M059J (cell line): ENCODE results near the gene WFDC10A. TPM values are rescaled to one million over a fixed set of nuclear protein-coding genes. Genes with fewer than 3 reads are reported as not detected.
"Not testable (repeated sequence)": the region's sequence is repeated elsewhere in the genome, so short reads cannot be mapped to it uniquely, and the experiment has no call there.

Source experiments
- DNase-seq: peaks from one replicate; pipeline ENCODE4 v3.0.0-alpha.2; 2012; ENCODE audit warnings: low read depth
- total RNA-seq: library from RNA; depleted of rRNA; stranded (reverse); fragments of >200 nt; shearing (Covaris generic); gene quantifications from 2 replicates; pipeline ENCODE4 v1.2.3, GENCODE V29; 2014; rRNA removed

The WFDC10A gene
- total RNA-seq, 1 experiment from 2014 or later, result not detected

DNA sequence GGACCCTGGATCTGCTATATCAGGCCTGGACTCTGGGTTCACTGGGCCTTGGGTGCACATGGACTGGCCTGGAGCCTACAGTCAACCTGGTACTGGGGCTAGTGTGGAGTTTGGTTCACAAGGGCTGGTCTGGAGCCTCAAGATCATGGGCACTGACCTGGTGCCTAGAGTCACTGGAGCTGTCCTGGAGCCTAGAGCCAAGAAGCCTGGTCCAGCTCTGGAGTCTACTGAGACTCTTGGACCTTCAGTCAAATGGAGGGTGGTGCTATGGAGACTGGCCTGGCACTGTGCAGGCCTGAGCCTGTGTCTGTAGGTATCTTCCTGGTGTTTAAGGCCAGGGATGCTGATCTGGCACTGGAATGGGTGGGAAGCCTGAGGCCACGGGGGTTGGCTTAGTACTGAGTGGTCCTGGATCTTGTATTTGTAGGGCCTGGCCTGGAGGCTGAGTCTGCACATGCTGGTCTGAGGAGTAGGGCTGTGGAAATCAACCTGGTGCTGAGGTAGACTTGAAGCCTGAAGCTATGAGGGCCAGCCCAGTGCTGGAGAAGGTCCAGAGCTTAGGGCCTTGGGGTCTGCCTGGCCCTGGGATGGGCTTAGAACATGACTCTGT is 18.0 kb downstream of the WFDC10A start:
- DNase-seq, result no peak

DNA sequence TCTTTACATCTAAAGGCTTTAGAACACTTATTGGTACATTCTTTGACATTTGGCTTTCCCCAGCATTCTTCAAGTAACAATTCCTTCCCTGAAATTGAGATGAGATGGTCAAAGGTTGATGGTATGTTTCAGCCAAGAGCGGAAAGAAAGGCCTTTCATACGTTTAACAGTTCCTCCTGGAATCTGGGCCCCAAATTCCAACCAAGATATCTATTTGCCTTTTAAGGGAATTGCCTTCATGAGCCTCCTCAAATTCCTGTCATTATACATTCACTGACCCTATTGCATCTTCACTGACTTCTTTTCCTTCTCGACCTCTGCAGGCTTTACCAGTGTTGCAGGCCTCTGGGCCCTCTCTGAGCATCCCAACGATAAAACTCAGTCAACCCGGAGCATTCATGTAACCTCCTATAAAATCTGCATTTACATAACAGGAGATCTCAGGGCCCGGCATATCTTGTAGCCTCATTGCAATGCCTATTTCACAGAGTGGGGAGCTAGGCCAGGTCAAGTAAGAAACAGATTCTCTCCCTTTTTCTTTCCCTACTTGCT is 19.8 kb downstream of the WFDC10A start:
- DNase-seq, result no peak

DNA sequence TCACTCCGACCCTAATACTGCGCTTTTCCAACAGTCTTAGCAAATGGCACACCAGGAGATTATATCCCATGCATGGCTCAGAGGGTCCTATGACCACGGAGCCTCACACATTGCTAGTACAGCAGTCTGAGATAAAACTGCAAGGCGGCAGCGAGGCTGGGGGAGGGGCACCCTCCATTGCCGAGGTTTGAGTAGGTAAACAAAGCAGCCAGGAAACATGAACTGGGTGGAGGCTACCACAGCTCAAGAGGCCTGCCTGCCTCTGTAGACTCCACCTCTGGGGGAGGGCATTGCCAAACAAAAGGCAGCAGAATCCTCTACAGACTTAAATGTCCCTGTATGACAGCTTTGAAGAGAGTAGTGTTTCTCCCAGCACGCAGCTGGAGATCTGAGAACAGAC is 22.2 kb downstream of the WFDC10A start:
- not testable (repeated sequence) for DNase-seq

DNA sequence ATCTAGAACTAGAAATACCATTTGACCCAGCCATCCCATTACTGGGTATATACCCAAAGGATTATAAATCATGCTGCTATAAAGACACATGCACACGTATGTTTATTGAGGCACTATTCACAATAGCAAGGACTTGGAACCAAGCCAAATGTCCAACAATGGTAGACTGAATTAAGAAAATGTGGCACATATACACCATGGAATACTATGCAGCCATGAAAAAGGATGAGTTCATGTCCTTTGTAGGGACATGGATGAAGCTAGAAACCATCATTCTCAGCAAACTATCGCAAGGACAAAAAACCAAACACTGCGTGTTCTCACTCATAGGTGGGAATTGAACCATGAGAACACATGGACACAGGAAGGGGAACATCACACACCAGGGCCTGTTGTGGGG is 27.5 kb downstream of the WFDC10A start:
- not testable (repeated sequence) for DNase-seq

DNA sequence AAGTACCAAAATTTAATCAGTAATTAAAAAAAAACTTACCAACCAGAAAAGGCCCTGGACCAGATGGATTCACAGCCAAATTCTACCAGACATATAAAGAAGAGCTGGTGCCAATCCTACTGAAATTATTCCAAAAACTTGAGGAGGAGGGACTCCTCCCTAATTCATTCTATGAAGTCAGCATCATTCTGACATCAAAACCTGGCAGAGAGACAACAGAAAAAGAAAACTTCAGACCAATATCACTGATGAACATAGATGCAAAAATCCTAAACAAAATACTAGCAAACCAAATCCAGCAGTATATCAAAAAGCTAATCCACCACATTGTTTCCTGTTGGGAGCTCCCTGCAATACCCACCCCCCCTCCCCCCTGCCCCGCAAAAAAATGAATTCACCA is 40.6 kb downstream of the WFDC10A start, which contains the start of gene WFDC11:
WFDC11 (minus strand) TSS at position 101 of the 400 bp plus-strand sequence. CDS start 19,639 bp downstream, outside the sequence.
- DNase-seq, result no peak

DNA sequence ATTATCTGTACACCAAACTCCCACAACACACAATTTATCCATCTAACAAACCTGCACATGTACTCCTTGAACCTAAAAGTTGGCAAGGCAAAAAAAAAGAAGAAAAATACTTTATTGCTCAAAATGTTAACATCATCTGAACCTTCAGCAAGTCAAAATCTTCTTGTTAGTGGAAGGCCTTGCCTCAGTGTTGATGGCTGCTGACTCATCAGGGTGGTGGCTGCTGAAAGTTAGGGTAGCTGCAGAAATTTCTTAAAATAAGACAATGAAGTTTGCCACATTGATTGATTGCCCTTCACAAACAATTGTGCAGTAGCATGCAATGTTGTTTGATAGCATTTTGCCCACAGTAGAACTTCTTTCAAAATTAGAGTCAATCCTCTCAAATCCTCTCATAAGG is 43.2 kb downstream of the WFDC10A start:
- DNase-seq, result no peak

DNA sequence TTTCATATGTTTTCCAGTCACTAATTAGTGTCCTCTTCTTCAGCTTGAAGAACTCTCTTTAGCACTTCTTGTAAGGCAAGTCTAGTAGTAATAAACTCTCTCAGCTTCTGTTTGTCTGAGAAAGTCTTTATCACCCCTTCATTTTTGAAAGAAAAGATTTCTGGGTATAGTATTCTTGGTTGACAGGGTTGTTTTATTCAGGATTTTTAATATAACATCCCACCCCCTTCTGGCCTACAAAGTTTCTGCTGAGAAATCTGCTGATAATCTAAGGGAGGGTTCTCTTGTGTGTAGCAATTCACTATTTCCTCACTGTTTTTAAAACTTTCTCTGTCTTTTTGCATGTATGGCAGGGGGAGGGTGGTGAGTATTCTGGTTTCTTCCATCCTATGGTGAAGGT is 50.1 kb downstream of the WFDC10A start:
- DNase-seq, result no peak

Other genes with a start within 250 kb of the WFDC10A start
- gene DBNDD2, start 221.4 kb upstream of the WFDC10A start, total RNA-seq, result 15.4 and 17.6 TPM in 2 replicates
- gene PIGT, start 213.6 kb upstream of the WFDC10A start, total RNA-seq, result 250 and 270 TPM in 2 replicates
- not detected in 2 replicates for gene WFDC2, start 160.0 kb upstream of the WFDC10A start, total RNA-seq
- not detected in 2 replicates for gene SPINT3, start 114.1 kb upstream of the WFDC10A start, total RNA-seq
- gene WFDC6, start 90.3 kb upstream of the WFDC10A start, total RNA-seq, result not detected in 2 replicates
- not detected in 2 replicates for gene EPPIN, start 82.3 kb upstream of the WFDC10A start, total RNA-seq
- not detected in 2 replicates for gene WFDC8, start 50.5 kb upstream of the WFDC10A start, total RNA-seq
- gene WFDC9, start 1.5 kb downstream of the WFDC10A start, total RNA-seq, result not detected in 2 replicates
- not detected in 2 replicates for gene WFDC11, start 40.5 kb downstream of the WFDC10A start, total RNA-seq
- gene WFDC13, start 72.3 kb downstream of the WFDC10A start, total RNA-seq, result not detected in 2 replicates
- not detected in 2 replicates for gene WFDC10B, start 75.3 kb downstream of the WFDC10A start, total RNA-seq
- gene SPINT4, start 92.6 kb downstream of the WFDC10A start, total RNA-seq, result not detected in 2 replicates
- gene WFDC3, start 162.1 kb downstream of the WFDC10A start, total RNA-seq, result 0.42 TPM in 1 of 2 replicates, not detected in the other
- 50.2 and 57.6 TPM in 2 replicates for gene DNTTIP1, start 162.2 kb downstream of the WFDC10A start, total RNA-seq
- gene UBE2C, start 182.9 kb downstream of the WFDC10A start, total RNA-seq, result 435 and 579 TPM in 2 replicates
- gene TNNC2, start 197.6 kb downstream of the WFDC10A start, total RNA-seq, result not detected in 2 replicates
- gene SNX21, start 204.1 kb downstream of the WFDC10A start, total RNA-seq, result 35.1 and 35.8 TPM in 2 replicates
- 102 and 117 TPM in 2 replicates for gene ACOT8, start 227.7 kb downstream of the WFDC10A start, total RNA-seq
- gene ZSWIM3, start 227.9 kb downstream of the WFDC10A start, total RNA-seq, result 8.6 and 12.0 TPM in 2 replicates